ENCODE measurements around the gene NACC2. TPM values are rescaled to one million over a fixed set of nuclear protein-coding genes. Genes with fewer than 3 reads are reported as not detected.

The NACC2 gene
- total and polyA plus RNA-seq, 4 donors: 4.8 to 17.8 (median 8.8) TPM

DNA sequence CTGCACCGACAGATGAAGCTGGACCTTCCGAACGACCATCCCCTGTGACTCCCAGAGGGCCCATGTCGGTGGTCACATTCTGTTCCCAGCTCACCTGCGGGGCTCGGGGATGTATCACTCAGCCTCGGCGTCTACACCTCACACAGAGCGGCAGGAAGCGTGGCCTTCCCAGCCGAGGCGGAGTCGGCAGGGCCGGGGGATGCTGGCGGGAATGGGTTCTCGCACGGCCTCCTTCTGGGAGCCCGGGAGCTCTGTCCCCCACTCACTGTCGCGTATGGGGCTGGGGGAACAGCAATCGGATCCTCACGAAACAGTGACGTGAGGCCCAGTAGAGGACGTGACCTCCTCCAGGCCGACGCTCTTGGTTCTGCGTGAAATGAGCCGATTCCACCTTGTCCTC, 20.4 kb downstream of the NACC2 start:
- H3K4me1 ChIP-seq (ENCODE audit: control insufficient read depth in 4 of 4, insufficient read depth in 4 of 4, low read length in 3 of 4): peaks cover 0 to 6% (median 1%) of the 10 kb centered on the region in 4 donors
- H3K27ac ChIP-seq (ENCODE audit: low read depth in 1 of 2, low read length in 2 of 2): no peak overlapping the region
- no peak overlapping the region for H3K4me3 ChIP-seq (ENCODE audit: low read depth in 1 of 3, low read length in 3 of 3)
- DNase-seq (ENCODE audit: low spot score): no peak
- TF ChIP-seq RXRA (IDR thresholded peaks at IDR 0.05): no peak
- TF ChIP-seq REST (IDR thresholded peaks at IDR 0.05): no peak
- no peak for TF ChIP-seq GABPA (IDR thresholded peaks at IDR 0.05 in 1 of 2, conservative IDR thresholded peaks at IDR 0.05 in 1 of 2)
- TF ChIP-seq CTCF (IDR thresholded peaks at IDR 0.05; ENCODE audit: low read depth, low read length, missing input control): no peak
- no peak for TF ChIP-seq HNF4G (IDR thresholded peaks at IDR 0.05)
- TF ChIP-seq, protein P1, sequence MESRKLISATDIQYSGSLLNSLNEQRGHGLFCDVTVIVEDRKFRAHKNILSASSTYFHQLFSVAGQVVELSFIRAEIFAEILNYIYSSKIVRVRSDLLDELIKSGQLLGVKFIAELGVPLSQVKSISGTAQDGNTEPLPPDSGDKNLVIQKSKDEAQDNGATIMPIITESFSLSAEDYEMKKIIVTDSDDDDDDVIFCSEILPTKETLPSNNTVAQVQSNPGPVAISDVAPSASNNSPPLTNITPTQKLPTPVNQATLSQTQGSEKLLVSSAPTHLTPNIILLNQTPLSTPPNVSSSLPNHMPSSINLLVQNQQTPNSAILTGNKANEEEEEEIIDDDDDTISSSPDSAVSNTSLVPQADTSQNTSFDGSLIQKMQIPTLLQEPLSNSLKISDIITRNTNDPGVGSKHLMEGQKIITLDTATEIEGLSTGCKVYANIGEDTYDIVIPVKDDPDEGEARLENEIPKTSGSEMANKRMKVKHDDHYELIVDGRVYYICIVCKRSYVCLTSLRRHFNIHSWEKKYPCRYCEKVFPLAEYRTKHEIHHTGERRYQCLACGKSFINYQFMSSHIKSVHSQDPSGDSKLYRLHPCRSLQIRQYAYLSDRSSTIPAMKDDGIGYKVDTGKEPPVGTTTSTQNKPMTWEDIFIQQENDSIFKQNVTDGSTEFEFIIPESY (IDR thresholded peaks at IDR 0.05): no peak
- no peak for TF ChIP-seq FOXA2 (IDR thresholded peaks at IDR 0.05)
- no peak overlapping the region for H3K9ac ChIP-seq (ENCODE audit: low read depth in 1 of 2, low read length in 2 of 2)
- H3K27me3 ChIP-seq (ENCODE audit: control insufficient read depth in 4 of 4, insufficient read depth in 4 of 4, low read length in 3 of 4): no peaks in the 10 kb centered on the region
- H3K9me3 ChIP-seq (ENCODE audit: control insufficient read depth in 4 of 4, low read length in 3 of 4): no peaks in the 10 kb centered on the region
- WGBS: 95% methylated on average over 28 of the region's 28 CpGs
- H3K36me3 ChIP-seq (ENCODE audit: control insufficient read depth in 4 of 4, insufficient read depth in 3 of 4, low read depth in 1 of 4, low read length in 3 of 4): peaks cover 0 to 4% (median 0%) of the 10 kb centered on the region in 4 donors

DNA sequence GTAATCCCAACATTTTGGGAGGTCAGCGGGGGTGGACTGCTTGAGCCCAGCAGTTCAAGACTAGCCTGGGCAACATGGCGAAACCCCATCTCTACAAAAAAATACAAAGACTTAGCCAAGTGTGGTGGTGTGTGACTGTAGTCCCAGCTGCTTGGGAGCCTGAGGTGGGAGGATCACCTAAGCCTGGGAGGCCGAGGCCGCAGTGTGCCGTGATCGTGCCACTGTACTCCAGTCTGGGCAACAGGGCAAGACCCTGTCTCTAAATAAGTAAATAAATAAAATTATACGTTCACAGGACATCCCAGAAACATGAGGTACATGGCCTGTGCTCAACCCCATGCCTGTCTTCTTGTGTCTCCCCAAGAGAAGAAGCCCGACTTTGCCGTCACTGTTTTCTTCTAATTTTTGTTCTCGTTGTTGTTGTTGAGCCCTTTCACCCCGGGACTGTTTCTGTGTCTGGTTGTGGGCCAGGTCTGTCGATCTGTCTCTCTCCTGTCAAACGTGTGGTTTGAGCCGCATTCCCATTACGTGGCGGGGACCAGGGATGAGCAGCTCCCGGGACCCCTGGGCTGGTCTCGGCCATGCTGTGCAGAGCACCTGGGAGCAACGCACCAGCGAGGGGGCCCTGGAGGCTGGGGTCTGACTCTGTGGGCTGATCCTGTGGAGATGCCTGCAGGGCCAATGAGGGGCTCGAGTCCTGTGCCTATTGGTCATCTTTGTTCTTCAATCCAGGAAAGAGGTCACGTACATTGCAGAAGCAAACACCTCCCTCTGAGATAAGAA, 32.2 kb downstream of the NACC2 start:
- 95% methylated on average over 22 of the region's 22 CpGs for WGBS
- Histone ChIP-seq H3K9ac (ENCODE audit: low read depth in 1 of 2, low read length in 2 of 2) (no peak overlapping the region), H3K4me3 (ENCODE audit: low read depth in 1 of 3, low read length in 3 of 3) (no peak overlapping the region), H3K27ac (ENCODE audit: low read depth in 1 of 2, low read length in 2 of 2) (no peak overlapping the region), H3K36me3 (ENCODE audit: control insufficient read depth in 4 of 4, insufficient read depth in 3 of 4, low read depth in 1 of 4, low read length in 3 of 4) (no peaks in the 10 kb centered on the region), H3K9me3 (ENCODE audit: control insufficient read depth in 4 of 4, low read length in 3 of 4) (no peaks in the 10 kb centered on the region), H3K27me3 (ENCODE audit: control insufficient read depth in 4 of 4, insufficient read depth in 4 of 4, low read length in 3 of 4) (no peaks in the 10 kb centered on the region), H3K4me1 (ENCODE audit: control insufficient read depth in 4 of 4, insufficient read depth in 4 of 4, low read length in 3 of 4) (no peaks in the 10 kb centered on the region)
- no peak for DNase-seq (ENCODE audit: low spot score)
- TF ChIP-seq, protein P2, sequence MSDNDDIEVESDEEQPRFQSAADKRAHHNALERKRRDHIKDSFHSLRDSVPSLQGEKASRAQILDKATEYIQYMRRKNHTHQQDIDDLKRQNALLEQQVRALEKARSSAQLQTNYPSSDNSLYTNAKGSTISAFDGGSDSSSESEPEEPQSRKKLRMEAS (IDR thresholded peaks at IDR 0.05): no peak
- TF ChIP-seq FOXA2 (IDR thresholded peaks at IDR 0.05) (no peak), TAF1 (conservative IDR thresholded peaks at IDR 0.05) (no peak), GABPA (IDR thresholded peaks at IDR 0.05 in 1 of 2, conservative IDR thresholded peaks at IDR 0.05 in 1 of 2) (no peak), ATF3 (IDR thresholded peaks at IDR 0.05) (no peak), CTCF (IDR thresholded peaks at IDR 0.05; ENCODE audit: low read depth, low read length, missing input control) (no peak), SP1 (IDR thresholded peaks at IDR 0.05) (no peak), RAD21 (IDR thresholded peaks at IDR 0.05) (no peak), NR2F2 (IDR thresholded peaks at IDR 0.05) (no peak), YY1 (IDR thresholded peaks at IDR 0.05) (no peak), RXRA (IDR thresholded peaks at IDR 0.05) (no peak), FOXA1 (IDR thresholded peaks at IDR 0.05) (no peak), JUND (IDR thresholded peaks at IDR 0.05) (no peak), HNF4A (conservative IDR thresholded peaks at IDR 0.05) (no peak)
- TF ChIP-seq, protein P1 (IDR thresholded peaks at IDR 0.05): no peak

Measured in liver (tissue), 9 donors.